Duodenal mucosa (tissue), 2 donors: ENCODE measurements around the gene MAD1L1.
"Not testable (repeated sequence)": the region's sequence is repeated elsewhere in the genome, so short reads cannot be mapped to it uniquely, and the experiment has no call there.

Source experiments
- H3K27ac ChIP-seq: one replicate; pipeline ENCODE4 v1.7.0; 2013; ENCODE audit warnings: low read depth, low read length
- H3K27me3 ChIP-seq, 2 donors: one replicate each; pipeline ENCODE4 v1.7.0; 2013; ENCODE audit warnings: low read length in 2 of 2, control low read depth in 1 of 2; ENCODE audit not compliant: insufficient read depth in 2 of 2, control insufficient read depth in 1 of 2
- H3K36me3 ChIP-seq, 2 donors: one replicate each; pipeline ENCODE4 v1.7.0; 2013; ENCODE audit warnings: low read length in 2 of 2, control low read depth in 1 of 2; ENCODE audit not compliant: insufficient read depth in 2 of 2, control insufficient read depth in 1 of 2
- H3K4me1 ChIP-seq, 2 donors: one replicate each; pipeline ENCODE4 v1.7.0; 2013; ENCODE audit warnings: low read length in 2 of 2, control low read depth in 1 of 2; ENCODE audit not compliant: insufficient read depth in 2 of 2, control insufficient read depth in 1 of 2
- H3K4me3 ChIP-seq, 2 donors: one replicate each; pipeline ENCODE4 v1.7.0; 2013; ENCODE audit warnings: low read length in 2 of 2, low read depth in 1 of 2
- H3K9ac ChIP-seq, 2 donors: one replicate each; pipeline ENCODE4 v1.7.0; 2013; ENCODE audit warnings: low read length in 2 of 2, low read depth in 1 of 2
- H3K9me3 ChIP-seq, 2 donors: one replicate each; pipeline ENCODE4 v1.7.0; 2013; ENCODE audit warnings: low read length in 2 of 2, control low read depth in 1 of 2; ENCODE audit not compliant: control insufficient read depth in 1 of 2

MAD1L1 gene

GRCh38 chr7:1865571-1866255 is 367.0 kb downstream of the MAD1L1 start:
- no peaks in the 10 kb centered on the region for H3K9me3 ChIP-seq
- H3K27ac ChIP-seq, result no peak overlapping the region
- H3K36me3 ChIP-seq, result no peaks in the 10 kb centered on the region
- no peak overlapping the region for H3K4me3 ChIP-seq
- H3K27me3 ChIP-seq, result no peaks in the 10 kb centered on the region
- no peak overlapping the region for H3K9ac ChIP-seq
- no peaks in the 10 kb centered on the region for H3K4me1 ChIP-seq

GRCh38 chr7:1865000-1865555 is 367.7 kb downstream of the MAD1L1 start:
- no peak overlapping the region for H3K9ac ChIP-seq
- H3K4me1 ChIP-seq, result no peaks in the 10 kb centered on the region
- H3K27me3 ChIP-seq, result no peaks in the 10 kb centered on the region
- no peak overlapping the region for H3K27ac ChIP-seq
- H3K9me3 ChIP-seq, result no peaks in the 10 kb centered on the region
- no peak overlapping the region for H3K4me3 ChIP-seq
- no peaks in the 10 kb centered on the region for H3K36me3 ChIP-seq

GRCh38 chr7:1864161-1864940 is 368.4 kb downstream of the MAD1L1 start:
- H3K27me3 ChIP-seq, result no peaks in the 10 kb centered on the region
- H3K4me1 ChIP-seq, result no peaks in the 10 kb centered on the region
- no peaks in the 10 kb centered on the region for H3K36me3 ChIP-seq
- no peak overlapping the region for H3K4me3 ChIP-seq
- no peak overlapping the region for H3K9ac ChIP-seq
- no peaks in the 10 kb centered on the region for H3K9me3 ChIP-seq
- H3K27ac ChIP-seq, result no peak overlapping the region

DNA sequence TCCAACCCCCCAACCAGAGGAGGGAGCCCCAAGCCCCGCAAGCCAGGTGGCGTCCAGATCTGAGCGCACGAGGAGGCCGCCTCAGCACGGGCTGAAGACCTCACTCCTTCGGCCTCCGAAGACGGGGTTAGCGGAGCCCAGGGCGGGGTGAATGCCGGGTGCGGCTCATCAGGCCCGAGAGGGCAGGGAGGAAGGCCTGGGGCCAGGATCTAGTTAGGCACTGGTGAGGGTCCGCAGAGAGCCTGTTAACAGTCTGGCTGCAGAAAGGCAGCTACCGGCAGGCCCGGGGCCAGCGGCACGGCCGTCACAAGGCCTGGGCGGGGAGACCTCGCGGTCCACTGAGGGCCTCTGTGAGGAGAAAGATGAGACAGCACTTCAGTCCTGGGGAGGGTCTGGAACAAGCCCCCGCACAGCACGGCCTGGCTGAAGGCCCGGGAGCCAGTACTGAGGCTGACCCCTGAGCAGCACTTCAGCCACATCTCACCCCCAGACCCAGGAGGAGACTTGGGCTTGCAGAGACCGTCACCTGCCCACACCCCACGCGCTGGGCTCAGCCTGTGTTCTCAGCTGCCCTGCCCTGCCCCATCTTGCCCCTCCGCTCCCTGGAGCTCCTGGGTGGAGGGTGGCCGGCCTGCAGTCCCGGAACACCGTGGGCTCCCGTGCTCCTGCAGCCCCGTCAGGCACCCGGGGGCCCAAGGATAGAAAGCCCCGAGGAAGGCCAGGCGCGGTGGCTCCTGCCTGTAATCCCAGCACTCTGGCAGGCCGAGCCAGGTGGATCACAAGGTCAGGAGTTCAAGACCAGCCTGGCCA is 369.4 kb downstream of the MAD1L1 start:
- H3K9ac ChIP-seq, result no peak overlapping the region
- H3K27me3 ChIP-seq, result no peaks in the 10 kb centered on the region
- no peaks in the 10 kb centered on the region for H3K36me3 ChIP-seq
- H3K27ac ChIP-seq, result no peak overlapping the region
- H3K4me3 ChIP-seq, result no peak overlapping the region
- H3K9me3 ChIP-seq, result no peaks in the 10 kb centered on the region
- no peaks in the 10 kb centered on the region for H3K4me1 ChIP-seq

DNA sequence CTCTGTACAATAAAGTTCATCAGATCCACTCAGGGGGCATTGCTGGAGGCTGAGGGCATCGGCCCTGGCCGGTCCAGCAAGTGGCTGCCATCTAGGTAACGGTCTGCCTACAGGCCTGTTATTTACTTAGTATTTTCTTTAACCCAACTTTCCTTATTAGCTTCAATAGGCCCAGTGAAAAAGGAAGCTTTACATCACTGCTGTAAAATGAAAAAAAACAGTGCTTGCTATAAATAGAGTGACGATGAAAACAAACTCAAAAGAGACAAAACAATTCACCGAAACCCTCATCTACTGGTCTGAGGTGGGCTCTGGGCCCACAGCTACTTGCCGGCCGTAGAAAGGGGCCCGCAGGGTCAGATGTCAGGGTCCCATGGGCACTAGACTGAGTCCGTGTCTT is 370.2 kb downstream of the MAD1L1 start:
- Histone ChIP-seq H3K4me1 (no peaks in the 10 kb centered on the region), H3K27me3 (no peaks in the 10 kb centered on the region), H3K9me3 (no peaks in the 10 kb centered on the region), H3K36me3 (no peaks in the 10 kb centered on the region), H3K4me3 (no peak overlapping the region), H3K27ac (no peak overlapping the region), H3K9ac (no peak overlapping the region)

DNA sequence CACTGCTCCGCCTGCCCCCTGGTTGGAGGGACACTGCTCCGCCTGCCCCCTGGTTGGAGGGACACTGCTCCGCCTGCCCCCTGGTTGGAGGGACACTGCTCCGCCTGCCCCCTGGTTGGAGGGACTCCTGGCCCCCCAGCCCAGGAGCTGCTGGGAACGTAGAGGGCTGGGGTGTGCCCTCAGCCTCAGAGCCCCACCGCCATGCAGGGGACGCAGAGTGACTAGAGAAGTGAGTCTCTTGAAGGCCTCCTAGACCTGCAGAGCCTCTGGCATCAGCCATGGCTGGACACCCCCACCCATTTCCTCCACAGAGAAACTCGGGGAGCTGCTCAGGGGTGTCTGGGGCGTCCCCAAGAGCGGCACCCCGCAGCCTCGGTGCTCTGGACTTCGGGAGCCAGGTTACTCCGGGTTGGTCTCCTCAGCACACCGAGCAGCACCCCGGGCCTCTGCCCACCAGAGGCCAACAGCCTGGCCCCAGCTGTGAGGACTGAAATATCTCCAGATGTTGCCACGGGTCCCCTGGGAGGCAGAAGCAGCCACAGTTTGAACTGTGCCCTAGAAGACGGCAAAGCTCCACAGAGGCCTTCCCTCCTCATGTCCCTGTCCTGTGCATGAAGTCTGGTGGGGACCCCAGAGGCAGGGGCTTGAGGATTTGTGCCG is 370.8 kb downstream of the MAD1L1 start:
- no peaks in the 10 kb centered on the region for H3K4me1 ChIP-seq
- no peak overlapping the region for H3K27ac ChIP-seq
- H3K4me3 ChIP-seq, result no peak overlapping the region
- H3K27me3 ChIP-seq, result no peaks in the 10 kb centered on the region
- H3K9me3 ChIP-seq, result no peaks in the 10 kb centered on the region
- no peak overlapping the region for H3K9ac ChIP-seq
- H3K36me3 ChIP-seq, result no peaks in the 10 kb centered on the region

DNA sequence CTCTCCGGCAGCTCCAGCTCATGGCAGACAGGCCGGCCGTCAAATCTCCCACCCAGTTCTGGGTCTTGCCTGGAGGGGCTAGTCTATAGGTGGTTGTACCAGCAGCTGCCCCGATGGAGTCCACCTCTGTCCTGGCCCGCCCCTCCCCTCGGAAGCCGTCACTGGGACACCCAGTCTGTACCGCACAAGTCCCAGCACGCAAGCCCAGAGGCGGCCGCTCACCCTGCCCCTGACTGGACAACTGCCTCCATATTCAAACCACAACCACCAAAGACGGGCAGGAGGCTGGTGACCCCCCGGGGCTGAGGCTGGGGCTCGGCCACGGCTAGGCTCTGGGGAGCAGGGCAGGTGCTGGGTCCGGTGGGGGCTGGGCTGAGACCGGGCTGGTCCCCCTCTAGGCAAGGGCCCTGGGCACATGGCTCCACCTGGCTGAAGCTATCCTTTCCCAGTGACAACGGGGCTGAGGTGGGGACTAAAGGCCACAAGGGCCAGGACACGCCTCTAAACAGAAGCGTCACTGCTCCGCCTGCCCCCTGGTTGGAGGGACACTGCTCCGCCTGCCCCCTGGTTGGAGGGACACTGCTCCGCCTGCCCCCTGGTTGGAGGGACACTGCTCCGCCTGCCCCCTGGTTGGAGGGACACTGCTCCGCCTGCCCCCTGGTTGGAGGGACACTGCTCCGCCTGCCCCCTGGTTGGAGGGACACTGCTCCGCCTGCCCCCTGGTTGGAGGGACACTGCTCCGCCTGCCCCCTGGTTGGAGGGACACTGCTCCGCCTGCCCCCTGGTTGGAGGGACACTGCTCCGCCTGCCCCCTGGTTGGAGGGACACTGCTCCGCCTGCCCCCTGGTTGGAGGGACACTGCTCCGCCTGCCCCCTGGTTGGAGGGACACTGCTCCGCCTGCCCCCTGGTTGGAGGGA is 371.6 kb downstream of the MAD1L1 start:
- not testable (repeated sequence) for H3K36me3 ChIP-seq, H3K9me3 ChIP-seq, H3K27ac ChIP-seq, H3K4me3 ChIP-seq, H3K27me3 ChIP-seq, H3K4me1 ChIP-seq, H3K9ac ChIP-seq

GRCh38 chr7:1859266-1860035 is 373.3 kb downstream of the MAD1L1 start:
- Histone ChIP-seq H3K4me3 (no peak overlapping the region), H3K4me1 (no peaks in the 10 kb centered on the region), H3K9me3 (no peaks in the 10 kb centered on the region), H3K27ac (no peak overlapping the region), H3K27me3 (no peaks in the 10 kb centered on the region), H3K36me3 (no peaks in the 10 kb centered on the region), H3K9ac (no peak overlapping the region)
